GM18508 (cell line): ENCODE data around the gene RNF182.
"Not testable (repeated sequence)": the region's sequence is repeated elsewhere in the genome, so short reads cannot be mapped to it uniquely, and the experiment has no call there.

Source experiments
- ATAC-seq: cut with Tn5 transposase; IDR thresholded peaks from one replicate; pipeline ENCODE4 v1.9.1; 2021; ENCODE audit warnings: moderate number of reproducible peaks; ENCODE audit not compliant: insufficient read depth, unreplicated experiment

Gene RNF182

DNA sequence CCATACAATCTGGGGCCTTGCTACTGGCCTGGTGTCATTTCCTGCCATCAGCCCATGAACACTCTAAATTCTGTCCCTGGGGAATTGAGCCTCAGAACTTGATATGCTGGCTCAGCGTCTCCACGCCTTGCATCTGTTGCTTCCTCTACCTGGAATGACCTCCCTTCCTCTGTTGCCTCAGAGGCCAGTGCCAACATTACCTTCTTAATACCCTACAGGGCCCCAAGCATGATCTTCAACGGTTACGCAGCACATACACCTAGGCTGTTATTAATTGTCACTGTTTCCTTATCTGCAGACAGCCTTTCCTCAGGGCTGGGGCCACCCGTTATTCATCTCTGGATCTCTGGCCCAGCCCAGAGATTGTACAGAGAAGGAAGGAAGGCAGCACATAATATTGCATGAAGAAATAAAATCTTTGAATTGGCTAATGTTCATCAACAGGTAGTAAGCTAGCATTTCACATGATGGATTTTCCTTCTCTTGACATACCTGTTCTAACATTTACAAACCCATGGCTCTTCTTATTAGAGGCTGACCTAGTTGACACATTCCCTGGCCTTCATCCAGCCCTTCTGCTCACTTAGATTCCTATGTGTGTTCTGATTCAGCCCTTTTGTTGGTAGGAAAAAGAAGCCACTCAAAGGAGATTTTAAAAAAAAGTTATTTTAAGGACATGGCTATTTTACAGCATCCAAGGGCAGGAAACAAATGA is 8.4 kb upstream of the RNF182 start:
- ATAC-seq: no peak

DNA sequence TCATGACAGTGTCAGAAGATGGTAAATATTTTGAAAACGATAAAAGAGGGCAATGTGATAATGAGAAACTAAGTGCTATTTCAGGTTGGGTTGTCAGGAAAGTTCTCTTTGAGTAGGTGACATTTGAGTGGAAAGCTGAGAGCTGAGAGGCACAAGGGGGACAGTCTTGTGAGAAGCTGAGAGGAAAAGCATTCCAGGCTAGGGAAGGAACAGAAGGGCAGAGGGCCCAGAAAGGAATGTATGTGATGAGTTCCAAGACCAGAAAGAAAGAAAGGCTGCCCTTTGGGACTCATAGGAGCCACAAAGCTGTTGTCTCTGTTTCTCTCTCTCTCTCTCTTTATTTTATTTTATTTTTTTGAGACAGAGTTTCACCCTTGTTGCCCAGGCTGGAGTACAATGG is 7.6 kb upstream of the RNF182 start:
- no peak for ATAC-seq

DNA sequence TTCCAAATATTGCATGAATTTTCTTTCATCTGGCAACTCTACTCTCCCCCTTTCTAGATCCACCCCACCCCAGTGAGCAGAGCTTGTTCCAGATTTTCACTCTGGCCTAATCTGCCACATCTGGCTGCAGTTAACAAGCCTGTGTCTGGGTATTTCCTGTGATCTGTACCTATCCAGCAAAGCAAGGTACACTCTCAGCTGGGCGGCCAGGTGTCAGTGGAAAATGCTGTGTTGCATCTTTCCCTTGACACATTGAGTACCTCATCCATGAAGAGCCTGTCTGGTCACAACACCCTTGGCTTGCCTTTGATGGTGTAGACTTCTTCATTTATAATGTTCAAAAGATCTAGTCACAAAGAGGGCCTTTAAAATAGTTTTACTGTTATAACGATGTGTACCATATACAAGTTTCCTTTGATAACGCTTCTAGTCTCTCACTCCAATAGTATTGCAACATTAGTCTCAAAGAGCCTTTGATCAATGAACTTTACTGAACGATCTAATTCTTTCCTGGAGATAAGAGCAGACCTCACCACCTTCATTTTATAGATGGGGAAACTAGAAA is 6.0 kb upstream of the RNF182 start:
- ATAC-seq: no peak

DNA sequence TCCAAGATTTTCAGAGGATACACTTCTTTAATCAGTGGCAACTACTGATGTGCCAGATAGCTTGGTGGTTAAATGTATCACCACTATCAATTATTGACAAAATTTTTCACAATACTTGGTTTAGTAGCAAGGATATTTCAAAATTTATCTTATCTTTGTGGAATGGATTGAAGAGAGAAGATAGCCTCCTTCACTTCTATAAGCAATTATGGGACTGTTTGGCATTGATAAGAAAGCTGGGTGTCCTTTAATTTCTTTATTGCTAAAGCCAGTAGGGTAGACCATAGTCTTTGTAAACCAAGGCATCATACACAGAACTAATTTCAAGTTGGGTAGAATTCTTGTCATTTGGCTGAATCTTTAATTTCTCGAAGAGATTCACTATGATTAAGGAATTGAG is 4.9 kb upstream of the RNF182 start:
- ATAC-seq: no peak

DNA sequence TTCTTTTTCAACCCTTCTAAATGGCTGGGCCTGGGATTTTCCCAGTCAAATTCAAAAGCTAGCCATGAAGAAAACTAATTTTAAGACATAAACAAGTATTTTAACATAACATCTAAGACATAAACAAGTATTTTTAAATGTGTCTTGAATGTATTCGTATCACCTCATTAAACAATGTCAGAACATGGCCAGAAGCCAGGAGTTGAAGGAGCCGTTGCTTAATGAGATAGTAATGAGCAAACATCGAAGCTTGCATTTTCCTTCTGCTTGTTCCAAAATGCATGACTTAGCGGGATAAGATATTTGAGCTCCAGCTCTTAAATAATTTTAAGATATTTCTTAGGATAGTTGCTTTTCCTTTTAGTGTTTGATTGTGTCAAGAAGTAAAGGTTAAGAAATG is 4.2 kb upstream of the RNF182 start:
- no peak for ATAC-seq

DNA sequence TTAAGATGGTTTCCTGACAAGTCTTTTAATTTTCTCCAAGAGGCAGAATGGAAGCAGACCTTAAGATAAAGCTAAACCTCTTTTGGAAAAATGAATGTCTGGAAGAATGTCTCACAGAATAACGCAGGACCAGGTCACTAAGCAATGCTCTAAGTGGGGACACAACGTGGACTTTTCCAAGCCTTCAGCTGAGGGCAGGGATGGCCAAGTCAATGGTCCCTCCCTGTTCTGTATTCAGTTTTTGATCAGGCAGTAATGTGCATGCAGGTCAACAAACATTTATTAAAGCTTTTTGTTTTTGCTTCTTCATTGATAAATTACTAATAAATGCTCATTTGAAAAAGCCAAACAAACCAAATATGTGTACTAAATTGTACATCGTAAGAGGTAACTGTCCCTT is 2.0 kb upstream of the RNF182 start:
- no peak for ATAC-seq

DNA sequence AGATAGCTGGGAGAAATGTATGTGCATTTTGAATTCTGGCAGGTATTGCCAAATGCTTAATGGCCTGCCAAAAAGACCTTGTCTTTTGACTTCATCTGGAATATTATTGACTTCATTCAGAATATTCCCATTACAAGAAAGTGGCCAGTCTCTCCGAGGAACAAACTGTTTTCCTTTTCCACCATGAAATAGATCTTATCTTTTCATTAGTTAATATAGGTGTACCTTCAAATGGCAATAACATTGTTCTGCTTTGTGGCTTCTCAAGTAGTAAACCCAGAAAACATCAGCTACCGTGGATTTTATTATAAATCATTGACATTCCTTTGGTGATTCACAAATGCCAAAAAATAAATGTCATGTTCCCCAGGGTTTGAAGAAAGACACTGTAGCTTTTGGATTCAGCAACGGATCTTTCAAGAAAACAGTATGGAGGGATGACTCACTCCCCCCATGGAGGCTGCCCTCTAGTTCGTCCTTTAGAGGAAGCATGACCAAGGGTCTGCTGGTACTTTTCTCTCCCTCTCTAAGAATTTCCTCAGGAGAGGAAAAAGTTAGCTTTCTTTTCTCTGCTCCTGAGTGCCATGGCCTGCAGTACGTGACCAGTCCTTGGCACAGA is 1.1 kb upstream of the RNF182 start:
- ATAC-seq: no peak

DNA sequence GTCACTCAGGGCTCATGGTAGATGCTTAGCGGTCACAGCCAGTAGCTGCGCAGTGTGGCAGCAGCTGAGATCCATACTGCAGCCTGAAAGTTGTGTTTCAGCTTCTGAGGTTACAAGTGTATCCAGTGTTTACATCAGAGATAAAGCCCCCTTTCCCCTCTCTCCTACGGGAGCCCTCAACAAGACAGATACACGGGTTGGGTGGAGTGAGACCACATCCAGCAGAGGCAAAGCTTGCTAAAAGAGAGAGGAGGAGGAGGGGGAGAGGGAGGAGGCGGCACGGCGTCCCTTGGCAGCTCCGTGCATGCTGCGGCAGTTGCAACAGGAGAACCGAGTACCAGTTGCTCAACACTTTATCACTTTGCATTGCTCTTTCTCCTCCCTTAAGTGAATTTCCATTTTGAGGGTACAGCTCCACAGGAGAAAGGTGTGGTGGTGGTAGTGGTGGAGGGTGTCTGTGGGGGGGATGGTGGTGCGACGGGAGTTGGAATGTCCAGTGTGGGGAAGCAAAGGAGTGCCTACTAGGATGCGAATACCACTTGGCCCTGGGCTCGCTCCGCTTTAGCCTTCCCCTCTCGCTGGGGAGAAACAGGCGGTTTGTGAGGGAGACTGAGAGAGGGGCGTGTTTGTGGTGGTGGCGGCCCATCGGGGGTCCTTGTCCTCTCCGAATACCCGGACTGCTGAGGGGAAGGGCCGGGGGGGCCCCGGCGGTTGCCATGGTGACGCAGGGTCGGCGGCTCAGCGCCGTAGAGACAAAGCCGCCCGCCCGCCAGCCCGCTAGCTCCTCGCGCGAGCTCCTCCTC is 405 bp upstream of the RNF182 start:
- no peak for ATAC-seq

DNA sequence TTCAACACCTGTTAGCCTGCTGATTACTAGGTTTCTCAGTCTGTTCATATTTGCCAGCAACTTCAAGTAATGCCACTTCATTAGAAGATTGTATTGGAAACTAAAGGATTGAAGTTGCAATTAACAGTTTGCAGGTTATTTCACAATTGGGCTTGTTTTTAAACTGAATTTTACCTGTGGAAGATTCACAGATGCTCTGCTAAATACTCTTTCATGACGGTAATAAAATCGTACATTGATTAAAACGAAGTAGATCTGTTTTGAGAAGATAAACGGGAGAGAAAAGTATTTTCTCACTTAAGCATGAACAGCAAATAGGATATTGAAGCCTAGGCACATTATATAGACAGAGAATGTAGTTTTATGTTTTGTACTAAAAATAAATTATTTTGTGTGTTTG is 1.6 kb downstream of the RNF182 start:
- ATAC-seq: no peak

DNA sequence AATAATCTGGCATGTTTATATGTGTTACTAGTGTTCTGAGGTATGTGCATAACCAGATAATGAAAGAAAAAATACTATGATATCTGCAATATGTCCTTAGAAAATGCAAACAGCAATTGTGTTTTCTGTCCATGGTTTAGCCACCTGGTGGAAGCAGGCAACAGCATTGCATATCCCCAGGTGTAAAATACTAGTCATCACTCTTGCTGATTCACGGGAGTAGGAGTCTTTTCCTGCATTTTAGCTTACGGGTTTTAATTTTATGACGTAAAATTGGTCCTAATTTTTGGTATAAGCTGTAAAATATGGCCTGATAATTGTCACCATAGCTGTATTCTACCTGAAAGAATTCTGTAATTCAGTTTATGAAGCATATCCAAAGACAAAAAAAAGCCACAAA is 2.5 kb downstream of the RNF182 start:
- ATAC-seq: no peak

DNA sequence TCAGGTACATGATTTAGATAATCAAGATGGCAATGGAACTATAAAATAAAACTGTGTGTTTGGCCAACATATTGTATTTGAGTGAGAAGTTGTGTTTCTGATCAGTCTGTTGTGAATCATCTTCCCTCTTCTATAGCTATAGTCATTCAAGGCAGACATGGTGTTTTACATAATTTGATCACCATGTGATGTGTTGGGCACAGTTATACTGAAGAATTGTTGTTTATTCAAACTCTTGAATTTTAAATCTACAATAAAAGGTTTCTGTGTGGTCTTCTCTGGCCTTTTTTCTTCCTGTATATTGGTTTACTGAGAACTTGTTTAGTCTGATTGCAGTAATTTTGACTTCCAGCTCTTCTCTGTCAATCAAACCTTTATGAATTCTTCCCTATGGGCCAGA is 4.4 kb downstream of the RNF182 start:
- no peak for ATAC-seq

DNA sequence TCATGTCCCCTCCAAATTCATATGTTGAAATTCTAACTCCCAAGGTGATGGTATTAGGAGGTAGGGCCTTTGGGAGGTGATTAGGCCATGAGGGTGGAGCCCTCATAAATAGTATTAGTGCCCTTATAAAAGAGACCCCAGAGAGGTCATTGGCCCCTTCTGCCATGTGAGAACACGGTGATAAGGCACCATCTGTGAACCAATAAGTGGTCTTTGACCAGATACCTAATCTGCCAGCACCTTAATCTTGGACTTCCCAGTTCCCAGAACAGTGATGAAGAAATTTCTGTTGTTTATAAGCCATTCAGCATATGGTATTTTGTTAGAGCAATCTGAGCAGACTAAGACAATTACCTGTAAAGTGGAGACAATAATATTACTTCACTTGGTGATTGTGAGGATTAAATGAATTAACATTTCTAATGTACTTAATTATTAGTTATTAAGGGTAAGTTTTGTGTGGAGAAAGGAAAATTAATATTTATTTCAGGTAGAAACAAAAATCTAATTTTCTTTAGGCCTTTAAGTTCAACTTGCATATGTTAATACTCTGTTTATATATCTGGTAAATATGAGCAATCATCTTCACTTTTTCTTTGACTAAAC is 7.1 kb downstream of the RNF182 start:
- no peak for ATAC-seq

DNA sequence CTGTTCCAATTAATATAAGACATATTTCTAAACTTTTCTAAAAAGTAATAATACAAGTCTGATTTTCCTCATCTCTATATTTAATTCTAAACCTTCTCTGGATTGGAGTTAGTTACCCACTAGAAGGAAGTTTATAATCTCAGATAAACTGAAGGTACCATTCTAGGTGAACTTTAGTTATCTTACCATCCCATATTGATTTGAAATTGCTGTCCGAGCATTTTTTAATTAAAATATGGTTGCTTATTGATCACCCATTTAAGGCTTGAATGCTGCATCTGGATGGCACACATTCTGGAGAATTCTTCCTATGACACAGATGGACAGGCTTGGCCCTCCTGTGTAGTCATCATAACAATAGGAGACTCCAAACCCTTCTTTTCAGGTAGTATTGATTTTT is 8.0 kb downstream of the RNF182 start:
- ATAC-seq: no peak

DNA sequence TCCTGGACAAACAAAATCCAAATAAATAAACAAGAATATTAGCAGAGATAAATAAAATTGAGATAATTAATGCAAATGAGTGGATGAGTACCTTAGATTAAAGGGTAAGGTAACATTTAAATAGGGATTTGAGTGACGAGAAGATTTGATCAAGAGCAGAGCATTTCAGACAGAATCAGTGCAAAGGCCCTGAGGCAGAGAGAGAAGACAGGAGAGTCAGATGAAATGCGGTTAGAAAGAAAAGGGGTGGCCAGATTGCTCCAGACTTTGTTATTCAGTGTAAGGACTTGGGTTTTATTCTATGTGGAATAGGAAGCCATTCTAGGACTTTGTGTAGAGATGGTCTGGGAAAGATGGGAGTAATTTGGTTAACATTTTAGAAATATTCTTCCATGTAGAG is 10.0 kb downstream of the RNF182 start:
- no peak for ATAC-seq

DNA sequence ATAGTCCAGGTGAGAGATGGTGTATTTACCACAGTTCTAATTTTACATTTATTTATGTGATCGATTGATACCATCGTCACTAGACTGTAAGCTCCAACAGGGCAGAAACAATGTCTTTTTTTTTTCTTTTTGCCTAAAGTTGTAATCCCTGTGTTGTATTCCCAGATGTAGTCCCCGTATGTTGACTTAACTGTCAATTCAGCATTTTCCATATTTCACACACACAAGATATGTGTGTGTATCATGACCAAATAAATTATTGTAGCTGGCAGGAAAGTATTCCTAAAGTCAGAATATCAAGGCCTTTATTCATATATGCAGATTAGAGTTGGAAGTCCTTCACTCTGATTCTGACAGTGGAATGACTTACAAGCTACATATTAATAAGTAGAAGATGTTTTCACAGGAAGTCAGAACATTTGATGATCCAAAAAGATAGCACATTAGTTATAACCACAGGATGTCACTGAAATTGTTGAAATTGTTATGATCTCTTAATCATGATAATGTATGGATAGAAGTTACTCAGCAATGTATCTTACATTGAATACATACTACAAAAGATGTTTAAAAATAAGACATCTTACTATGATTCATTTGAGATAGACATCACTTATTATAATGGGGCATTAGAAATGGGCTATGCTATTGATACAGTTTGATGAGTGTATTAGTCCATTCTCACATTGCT is 10.6 kb downstream of the RNF182 start:
- ATAC-seq: no peak

DNA sequence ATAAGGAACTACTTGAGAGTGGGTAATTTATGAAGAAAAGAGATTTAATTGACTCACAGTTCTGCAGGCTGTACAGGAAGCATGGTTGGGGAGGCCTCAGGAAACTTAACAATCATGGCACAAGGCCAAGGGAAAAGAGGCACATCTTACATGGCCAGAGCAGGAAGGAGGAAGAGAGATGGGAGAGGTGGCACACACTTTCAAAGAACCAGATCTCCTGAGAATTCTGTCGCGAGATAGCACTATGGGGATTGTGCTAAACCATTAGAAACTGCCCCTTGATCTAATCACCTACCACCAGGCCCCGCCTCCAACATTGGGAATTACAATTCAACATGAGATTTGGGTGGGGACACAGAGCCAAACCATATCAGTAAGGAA is 11.1 kb downstream of the RNF182 start:
- not testable (repeated sequence) for ATAC-seq

DNA sequence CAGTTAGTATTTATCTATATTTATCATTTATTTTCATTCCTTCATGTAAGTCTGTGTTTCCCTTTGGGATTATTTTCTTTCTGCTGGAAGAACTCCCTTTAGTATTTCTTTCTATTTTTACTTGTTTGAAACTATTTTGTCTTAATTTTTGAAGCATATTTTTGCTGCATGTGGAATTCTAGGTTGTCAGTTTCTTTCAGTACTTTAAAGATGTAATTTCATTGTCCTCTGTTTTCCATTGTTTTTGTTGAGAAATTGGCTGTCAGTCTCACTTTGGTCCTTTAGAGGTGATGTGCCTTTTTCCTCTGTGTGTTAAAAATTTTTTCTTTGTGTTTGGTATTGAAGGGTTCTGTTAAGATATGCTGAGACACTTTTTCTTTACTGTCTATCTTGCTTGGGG is 17.1 kb downstream of the RNF182 start:
- ATAC-seq: no peak

DNA sequence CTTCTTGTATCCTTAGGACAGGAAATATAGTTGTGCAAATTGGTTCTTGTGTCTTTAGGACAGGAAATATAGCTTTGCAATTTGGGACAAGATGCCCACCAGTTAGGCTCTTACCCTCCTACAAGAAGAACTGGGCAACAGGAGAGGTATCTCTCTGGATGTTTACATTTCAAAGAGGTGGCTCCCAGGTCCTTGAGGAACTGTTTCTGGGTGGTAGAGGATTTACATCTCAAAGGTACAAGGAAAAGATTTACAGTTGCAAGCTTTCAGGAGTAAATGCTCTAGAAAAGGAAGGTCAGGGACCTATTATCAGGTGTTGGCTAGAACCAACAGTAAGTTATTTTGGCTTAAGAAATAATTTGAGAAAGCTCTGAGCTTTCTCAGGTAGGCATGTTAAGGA is 19.2 kb downstream of the RNF182 start:
- no peak for ATAC-seq

DNA sequence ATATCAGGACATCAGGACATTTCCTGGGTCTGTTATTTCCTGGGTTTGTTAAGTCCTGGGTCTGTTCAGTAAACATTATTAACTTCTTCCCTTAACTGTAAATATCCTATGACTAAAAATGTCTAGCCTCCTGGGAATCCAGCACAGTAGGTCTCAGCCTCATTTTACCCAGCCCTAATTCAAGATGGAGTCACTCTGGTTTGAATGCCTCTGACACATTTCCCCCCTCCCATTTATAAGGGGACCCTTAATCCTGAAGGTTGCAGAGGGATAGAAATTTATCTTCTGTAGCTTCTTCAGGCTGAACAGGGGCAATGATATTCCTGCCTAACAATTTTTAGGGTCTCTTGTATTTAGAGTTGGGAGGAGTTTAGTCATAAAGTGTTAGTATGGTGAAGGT is 21.8 kb downstream of the RNF182 start:
- ATAC-seq: no peak

DNA sequence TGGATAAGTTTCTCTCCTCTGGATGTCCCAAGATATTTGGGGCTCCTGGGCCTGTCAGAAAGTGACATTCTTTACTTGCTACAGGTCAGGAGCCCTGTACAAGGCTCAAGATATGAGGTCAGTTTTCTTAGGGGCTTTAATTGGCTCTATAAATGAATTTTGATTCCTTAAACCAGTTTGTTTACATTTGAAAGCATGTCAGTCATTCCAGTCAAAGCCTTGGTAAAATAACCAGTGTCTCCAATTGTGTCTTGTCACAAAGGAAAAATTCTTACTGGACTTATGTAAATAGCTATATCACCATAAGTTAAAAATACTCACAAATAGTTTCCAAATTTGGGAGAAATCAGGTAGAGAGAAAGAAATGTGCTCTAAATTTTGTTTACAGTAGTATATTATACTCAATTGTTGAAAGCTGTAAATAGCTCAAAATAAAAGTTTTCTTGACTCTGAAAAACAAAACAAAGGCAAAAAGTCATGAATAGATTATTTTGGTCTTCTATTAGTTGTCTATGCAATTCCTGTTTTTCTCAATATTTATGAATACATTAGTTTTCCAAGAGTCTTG is 22.9 kb downstream of the RNF182 start:
- no peak for ATAC-seq
